LoVo (cell line): ENCODE measurements around the gene UBE2I.
"Not testable (repeated sequence)": the region's sequence is repeated elsewhere in the genome, so short reads cannot be mapped to it uniquely, and the experiment has no call there.

Experiments
- DNase-seq: peaks from one replicate; pipeline ENCODE4 v3.0.0-alpha.2; 2016; ENCODE audit warnings: low spot score

UBE2I gene

GRCh38 chr16:1314399-1315068 lies 5.1 kb downstream of the UBE2I start:
- DNase-seq, result no peak

GRCh38 chr16:1315081-1316032 lies 5.9 kb downstream of the UBE2I start:
- no peak for DNase-seq

GRCh38 chr16:1316033-1316405 lies 6.6 kb downstream of the UBE2I start:
- no peak for DNase-seq

- no peak for DNase-seq
These were observed 8.2 kb downstream of the UBE2I start for GRCh38 chr16:1317479-1318267.

GRCh38 chr16:1318268-1318545 lies 8.8 kb downstream of the UBE2I start:
- no peak for DNase-seq

- DNase-seq, result no peak
These were observed 9.6 kb downstream of the UBE2I start for GRCh38 chr16:1319041-1319440.

GRCh38 chr16:1320097-1320496 lies 10.7 kb downstream of the UBE2I start:
- DNase-seq, result no peak

- no peak for DNase-seq
These were observed 11.3 kb downstream of the UBE2I start for GRCh38 chr16:1320658-1321240.

- no peak for DNase-seq
These were observed 13.0 kb downstream of the UBE2I start for GRCh38 chr16:1322407-1322806.

- no peak for DNase-seq
These were observed 14.1 kb downstream of the UBE2I start for GRCh38 chr16:1323296-1324239.

GRCh38 chr16:1324286-1324826 lies 14.9 kb downstream of the UBE2I start:
- no peak for DNase-seq

- DNase-seq, result no peak
These were observed 15.8 kb downstream of the UBE2I start for GRCh38 chr16:1325261-1325660.

GRCh38 chr16:1325673-1326371 lies 16.4 kb downstream of the UBE2I start:
- no peak for DNase-seq

- DNase-seq, result no peak
These were observed 17.0 kb downstream of the UBE2I start for GRCh38 chr16:1326391-1326790.

GRCh38 chr16:1326946-1327618 lies 17.6 kb downstream of the UBE2I start:
- DNase-seq, result no peak

GRCh38 chr16:1327619-1327947 lies 18.1 kb downstream of the UBE2I start:
- no peak for DNase-seq

GRCh38 chr16:1328136-1328535 lies 18.7 kb downstream of the UBE2I start:
- DNase-seq, result not testable (repeated sequence)

GRCh38 chr16:1328961-1329360 lies 19.5 kb downstream of the UBE2I start:
- DNase-seq, result not testable (repeated sequence)

GRCh38 chr16:1330260-1330914 lies 21.0 kb downstream of the UBE2I start:
- no peak for DNase-seq
